ENCODE data around the gene SARS1. TPM values are rescaled to one million over a fixed set of nuclear protein-coding genes. Genes with fewer than 3 reads are reported as not detected.

SARS1 gene
- total RNA-seq, 3 donors from 2014 or later (not counting 1 experiment from before 2014, with no cell fraction given) = 95.6 to 122 (median 106) TPM

DNA sequence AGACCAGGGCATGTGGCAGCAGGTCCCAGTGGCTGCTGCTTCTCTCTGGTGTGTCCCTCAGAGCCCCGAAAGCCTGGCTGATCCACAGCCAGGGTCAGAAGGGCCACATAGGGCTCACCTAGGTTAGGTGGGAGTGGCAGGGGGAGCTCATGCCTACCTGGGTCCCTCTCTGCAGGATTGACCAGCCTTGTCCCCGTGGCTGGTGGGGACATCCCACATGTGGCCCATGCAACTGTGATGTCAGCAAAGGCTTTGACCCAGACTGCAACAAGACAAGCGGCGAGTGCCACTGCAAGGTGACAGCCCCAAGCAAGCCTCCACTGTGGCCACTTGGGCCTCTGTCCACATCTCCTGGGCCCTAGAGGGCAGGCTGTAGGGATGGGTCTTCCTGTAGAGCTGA is 51.3 kb downstream of the SARS1 start:
- H3K4me3 Mint-ChIP-seq = no peak overlapping the region
- ATAC-seq = no peak
- H3K27me3 ChIP-seq (ENCODE audit: control insufficient read depth, insufficient read depth, low read length) = no peaks in the 10 kb centered on the region
- intact Hi-C loops (cut with micrococcal nuclease) = no loop called here
- DNase-seq = no peak
- no peak overlapping the region for H3K27ac Mint-ChIP-seq
- H3K27ac ChIP-seq (ENCODE audit: low read length) = no peak overlapping the region
- H3K36me3 Mint-ChIP-seq = no peaks in the 10 kb centered on the region
- no peaks in the 10 kb centered on the region for H3K27me3 Mint-ChIP-seq (ENCODE audit: low read depth in 2 of 2)
- H3K36me3 ChIP-seq (ENCODE audit: control insufficient read depth, insufficient read depth, low read length) = no peaks in the 10 kb centered on the region
- TF ChIP-seq, protein P1, sequence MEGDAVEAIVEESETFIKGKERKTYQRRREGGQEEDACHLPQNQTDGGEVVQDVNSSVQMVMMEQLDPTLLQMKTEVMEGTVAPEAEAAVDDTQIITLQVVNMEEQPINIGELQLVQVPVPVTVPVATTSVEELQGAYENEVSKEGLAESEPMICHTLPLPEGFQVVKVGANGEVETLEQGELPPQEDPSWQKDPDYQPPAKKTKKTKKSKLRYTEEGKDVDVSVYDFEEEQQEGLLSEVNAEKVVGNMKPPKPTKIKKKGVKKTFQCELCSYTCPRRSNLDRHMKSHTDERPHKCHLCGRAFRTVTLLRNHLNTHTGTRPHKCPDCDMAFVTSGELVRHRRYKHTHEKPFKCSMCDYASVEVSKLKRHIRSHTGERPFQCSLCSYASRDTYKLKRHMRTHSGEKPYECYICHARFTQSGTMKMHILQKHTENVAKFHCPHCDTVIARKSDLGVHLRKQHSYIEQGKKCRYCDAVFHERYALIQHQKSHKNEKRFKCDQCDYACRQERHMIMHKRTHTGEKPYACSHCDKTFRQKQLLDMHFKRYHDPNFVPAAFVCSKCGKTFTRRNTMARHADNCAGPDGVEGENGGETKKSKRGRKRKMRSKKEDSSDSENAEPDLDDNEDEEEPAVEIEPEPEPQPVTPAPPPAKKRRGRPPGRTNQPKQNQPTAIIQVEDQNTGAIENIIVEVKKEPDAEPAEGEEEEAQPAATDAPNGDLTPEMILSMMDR (IDR thresholded peaks at IDR 0.05) = no peak
- H3K9me3 ChIP-seq (ENCODE audit: control insufficient read depth, insufficient read depth, low read length) = no peaks in the 10 kb centered on the region
- H3K4me1 ChIP-seq (ENCODE audit: control insufficient read depth, insufficient read depth, low read length) = peaks cover 7% of the 10 kb centered on the region
- H3K4me3 ChIP-seq (ENCODE audit: low read length) = no peak overlapping the region
- 93% methylated on average over 4 of the region's 4 CpGs for WGBS (ENCODE audit: insufficient coverage)
- no peaks in the 10 kb centered on the region for H3K9me3 Mint-ChIP-seq
- peaks cover 0 to 5% of the 10 kb centered on the region in 2 donors for H3K4me1 Mint-ChIP-seq

DNA sequence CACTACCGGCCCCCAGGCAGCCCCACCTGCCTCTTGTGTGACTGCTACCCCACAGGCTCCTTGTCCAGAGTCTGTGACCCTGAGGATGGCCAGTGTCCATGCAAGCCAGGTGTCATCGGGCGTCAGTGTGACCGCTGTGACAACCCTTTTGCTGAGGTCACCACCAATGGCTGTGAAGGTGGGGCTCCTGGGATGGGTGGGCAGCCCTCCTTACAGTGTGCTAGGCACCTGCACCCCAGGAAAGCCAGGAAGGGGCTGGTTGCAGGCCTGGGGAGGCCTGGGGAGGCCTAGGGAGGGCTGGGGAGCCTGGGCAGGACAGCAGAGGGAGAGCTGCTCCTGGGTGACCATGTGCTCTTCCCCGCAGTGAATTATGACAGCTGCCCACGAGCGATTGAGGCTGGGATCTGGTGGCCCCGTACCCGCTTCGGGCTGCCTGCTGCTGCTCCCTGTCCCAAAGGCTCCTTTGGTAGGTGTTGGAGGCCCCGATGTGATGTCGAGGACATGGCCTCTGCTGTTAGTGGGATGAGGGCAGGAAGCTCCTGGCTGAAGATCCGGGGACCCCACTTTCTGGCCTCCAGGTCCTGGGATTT is 52.1 kb downstream of the SARS1 start:
- Histone ChIP-seq H3K9me3 (ENCODE audit: control insufficient read depth, insufficient read depth, low read length) (no peaks in the 10 kb centered on the region), H3K36me3 (ENCODE audit: control insufficient read depth, insufficient read depth, low read length) (no peaks in the 10 kb centered on the region), H3K4me1 (ENCODE audit: control insufficient read depth, insufficient read depth, low read length) (peaks cover 7% of the 10 kb centered on the region), H3K27ac (ENCODE audit: low read length) (no peak overlapping the region), H3K4me3 (ENCODE audit: low read length) (no peak overlapping the region), H3K27me3 (ENCODE audit: control insufficient read depth, insufficient read depth, low read length) (no peaks in the 10 kb centered on the region)
- H3K4me3 Mint-ChIP-seq = no peak overlapping the region
- intact Hi-C loops (cut with micrococcal nuclease) = no loop called here
- WGBS (ENCODE audit: insufficient coverage) = 95% methylated on average over 10 of the region's 13 CpGs
- no peaks in the 10 kb centered on the region for H3K27me3 Mint-ChIP-seq (ENCODE audit: low read depth in 2 of 2)
- ATAC-seq (no peak), DNase-seq (no peak)
- H3K9me3 Mint-ChIP-seq = no peaks in the 10 kb centered on the region
- no peaks in the 10 kb centered on the region for H3K36me3 Mint-ChIP-seq
- TF ChIP-seq, protein P1 (IDR thresholded peaks at IDR 0.05) = no peak
- H3K27ac Mint-ChIP-seq = no peak overlapping the region
- H3K4me1 Mint-ChIP-seq = peaks cover 0 to 5% of the 10 kb centered on the region in 2 donors

DNA sequence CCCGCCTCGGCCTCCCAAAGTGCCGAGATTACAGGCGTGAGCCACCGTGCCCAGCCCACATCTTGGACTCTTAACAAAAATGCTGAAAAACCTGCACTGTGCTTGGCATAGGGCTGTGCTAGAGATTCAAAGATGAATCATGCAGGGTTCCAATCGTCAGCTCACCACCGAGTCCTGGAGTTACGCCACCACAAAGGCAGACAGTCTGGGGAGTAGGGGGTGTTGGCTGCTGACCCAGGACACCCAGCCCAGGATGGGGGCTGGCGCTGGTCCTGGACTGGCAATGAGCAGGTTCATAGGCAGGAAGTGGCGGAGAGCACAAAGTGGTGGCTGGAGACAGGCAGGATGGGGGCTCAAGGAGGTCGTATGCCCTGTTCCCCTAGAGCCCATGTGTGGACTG is 53.2 kb downstream of the SARS1 start:
- TF ChIP-seq, protein P1 (IDR thresholded peaks at IDR 0.05) = no peak
- H3K4me1 Mint-ChIP-seq = peaks cover 0 to 5% of the 10 kb centered on the region in 2 donors
- DNase-seq (no peak), ATAC-seq (no peak)
- no peak overlapping the region for H3K4me3 Mint-ChIP-seq
- WGBS (ENCODE audit: insufficient coverage) = 84% methylated on average over 11 of the region's 11 CpGs
- H3K36me3 Mint-ChIP-seq = no peaks in the 10 kb centered on the region
- no peak overlapping the region for H3K27ac ChIP-seq (ENCODE audit: low read length)
- no peaks in the 10 kb centered on the region for H3K27me3 ChIP-seq (ENCODE audit: control insufficient read depth, insufficient read depth, low read length)
- H3K4me1 ChIP-seq (ENCODE audit: control insufficient read depth, insufficient read depth, low read length) = peaks cover 7% of the 10 kb centered on the region
- no peaks in the 10 kb centered on the region for H3K27me3 Mint-ChIP-seq (ENCODE audit: low read depth in 2 of 2)
- no peaks in the 10 kb centered on the region for H3K36me3 ChIP-seq (ENCODE audit: control insufficient read depth, insufficient read depth, low read length)
- intact Hi-C loops (cut with micrococcal nuclease) = no loop called here
- H3K9me3 ChIP-seq (ENCODE audit: control insufficient read depth, insufficient read depth, low read length) = no peaks in the 10 kb centered on the region
- no peaks in the 10 kb centered on the region for H3K9me3 Mint-ChIP-seq
- no peak overlapping the region for H3K4me3 ChIP-seq (ENCODE audit: low read length)
- H3K27ac Mint-ChIP-seq = no peak overlapping the region

DNA sequence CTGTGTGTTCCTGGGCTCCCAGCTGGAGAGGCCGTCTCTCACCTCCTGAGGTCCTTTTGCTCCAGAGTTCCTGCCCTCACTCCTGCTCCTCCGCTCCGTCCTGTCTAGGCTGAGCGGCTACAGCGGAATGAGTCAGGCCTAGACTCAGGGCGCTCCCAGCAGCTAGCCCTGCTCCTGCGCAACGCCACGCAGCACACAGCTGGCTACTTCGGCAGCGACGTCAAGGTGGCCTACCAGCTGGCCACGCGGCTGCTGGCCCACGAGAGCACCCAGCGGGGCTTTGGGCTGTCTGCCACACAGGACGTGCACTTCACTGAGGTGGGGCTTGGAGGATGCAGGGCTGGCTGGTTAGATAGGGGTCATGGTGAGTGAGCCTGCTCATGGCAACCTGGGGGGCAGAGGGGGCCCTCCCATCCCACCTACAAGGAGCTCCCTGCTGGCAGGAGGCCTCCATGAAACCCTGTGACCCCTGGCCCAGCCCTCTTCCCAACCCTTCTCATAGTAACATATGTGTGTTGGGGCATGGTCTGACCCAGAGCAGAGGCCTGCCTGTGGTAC is 54.1 kb downstream of the SARS1 start:
- peaks cover 0 to 5% of the 10 kb centered on the region in 2 donors for H3K4me1 Mint-ChIP-seq

More for the DNA sequence above, 54.1 kb downstream of the SARS1 start:
- no peak for ATAC-seq
- no peaks in the 10 kb centered on the region for H3K9me3 Mint-ChIP-seq
- no peaks in the 10 kb centered on the region for H3K36me3 ChIP-seq (ENCODE audit: control insufficient read depth, insufficient read depth, low read length)
- 95% methylated on average over 17 of the region's 17 CpGs for WGBS (ENCODE audit: insufficient coverage)
- H3K36me3 Mint-ChIP-seq = no peaks in the 10 kb centered on the region
- H3K4me3 ChIP-seq (ENCODE audit: low read length) = no peak overlapping the region
- H3K27ac Mint-ChIP-seq = no peak overlapping the region
- no peak for DNase-seq
- intact Hi-C loops (cut with micrococcal nuclease) = no loop called here
- no peak overlapping the region for H3K4me3 Mint-ChIP-seq
- no peak overlapping the region for H3K27ac ChIP-seq (ENCODE audit: low read length)
- TF ChIP-seq, protein P1 (IDR thresholded peaks at IDR 0.05) = no peak
- no peaks in the 10 kb centered on the region for H3K9me3 ChIP-seq (ENCODE audit: control insufficient read depth, insufficient read depth, low read length)
- peaks cover 7% of the 10 kb centered on the region for H3K4me1 ChIP-seq (ENCODE audit: control insufficient read depth, insufficient read depth, low read length)
- no peaks in the 10 kb centered on the region for H3K27me3 ChIP-seq (ENCODE audit: control insufficient read depth, insufficient read depth, low read length)
- H3K27me3 Mint-ChIP-seq (ENCODE audit: low read depth in 2 of 2) = no peaks in the 10 kb centered on the region

Measured in natural killer cell (primary cell).